IPS-18c (cell line): ENCODE measurements around the gene FLT1.

Experiments
- H3K4me3 ChIP-seq: 2 replicates; pipeline ENCODE4 v1.7.0; 2013; ENCODE audit warnings: low read depth, mild to moderate bottlenecking, low read length, moderate library complexity; ENCODE audit not compliant: insufficient read depth
- H3K9me3 ChIP-seq: one replicate; pipeline ENCODE4 v1.6.1; 2013; ENCODE audit warnings: mild to moderate bottlenecking, low read length, moderate library complexity; ENCODE audit not compliant: control insufficient read depth, insufficient read depth

FLT1 gene

DNA sequence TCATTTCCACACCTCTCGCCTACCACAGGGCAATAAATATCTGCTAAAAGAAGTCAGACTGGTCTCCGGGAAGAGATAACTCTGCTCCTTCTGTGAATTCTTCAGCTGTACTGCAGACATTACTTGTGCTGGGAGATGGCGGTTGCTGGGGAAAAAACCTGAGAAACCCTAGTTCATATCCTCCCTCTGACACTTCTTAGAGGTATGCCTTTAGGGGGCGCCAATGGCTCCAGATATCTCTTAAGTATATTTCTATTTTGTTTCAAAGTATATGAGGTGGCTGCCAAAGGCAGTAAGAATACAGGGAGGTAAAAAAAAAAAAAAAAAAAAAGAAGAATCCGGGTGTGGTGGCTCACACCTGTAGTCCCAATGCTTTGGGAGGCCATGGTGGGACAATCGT is 181.3 kb downstream of the FLT1 start:
- Histone ChIP-seq H3K9me3 (peaks cover 3% of the 10 kb centered on the region), H3K4me3 (no peak overlapping the region)

- Histone ChIP-seq H3K9me3 (no peaks in the 10 kb centered on the region), H3K4me3 (no peak overlapping the region)
Measured at GRCh38 chr13:28306325-28306724, 188.6 kb downstream of the FLT1 start.

DNA sequence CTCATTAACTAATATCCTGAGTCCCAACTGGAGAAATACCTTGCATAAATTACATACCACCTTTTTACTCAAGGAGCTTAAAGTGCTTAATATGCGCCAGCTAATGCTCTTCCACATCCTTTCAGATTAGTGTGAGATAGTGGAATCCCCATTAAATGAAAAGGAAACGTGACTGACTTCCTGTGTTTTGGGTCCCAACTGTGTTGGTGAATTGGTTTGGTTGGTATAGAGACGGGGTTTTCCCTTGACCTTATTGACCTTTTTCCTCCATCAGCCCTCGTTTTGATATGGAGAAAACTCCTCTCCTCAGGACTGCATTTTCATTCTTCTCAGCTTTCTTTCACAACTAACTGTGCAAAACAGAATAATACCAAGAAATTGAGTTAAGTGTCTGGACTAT is 193.1 kb downstream of the FLT1 start:
- Histone ChIP-seq H3K9me3 (no peaks in the 10 kb centered on the region), H3K4me3 (no peak overlapping the region)

GRCh38 chr13:28299916-28300315 is 195.0 kb downstream of the FLT1 start:
- Histone ChIP-seq H3K9me3 (no peaks in the 10 kb centered on the region), H3K4me3 (no peak overlapping the region)

DNA sequence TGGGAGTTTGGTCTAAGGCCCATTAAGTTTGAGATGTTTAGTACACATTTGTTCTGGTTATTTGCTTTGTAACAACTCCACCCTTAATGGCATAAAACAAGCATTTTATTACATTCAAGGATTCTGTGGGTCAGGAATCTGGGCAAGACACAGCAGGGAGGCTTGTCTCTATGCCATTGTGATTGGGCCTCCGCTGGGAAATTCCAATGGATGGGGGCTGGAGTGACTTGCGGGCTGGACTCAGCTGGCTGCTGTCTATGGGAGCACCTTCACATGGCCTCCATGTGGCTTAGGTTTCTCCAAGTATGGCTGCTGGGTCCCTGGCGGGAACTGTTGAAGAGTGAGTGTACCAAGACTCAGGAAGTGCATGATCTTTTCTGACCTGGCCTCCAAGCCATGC is 197.6 kb downstream of the FLT1 start:
- no peak overlapping the region for H3K4me3 ChIP-seq
- no peaks in the 10 kb centered on the region for H3K9me3 ChIP-seq

- Histone ChIP-seq H3K4me3 (no peak overlapping the region), H3K9me3 (no peaks in the 10 kb centered on the region)
Measured at GRCh38 chr13:28286263-28286662, 208.7 kb downstream of the FLT1 start.

- Histone ChIP-seq H3K4me3 (no peak overlapping the region), H3K9me3 (no peaks in the 10 kb centered on the region)
Measured at GRCh38 chr13:28283600-28283999, 211.3 kb downstream of the FLT1 start.

- Histone ChIP-seq H3K9me3 (no peaks in the 10 kb centered on the region), H3K4me3 (no peak overlapping the region)
Measured at GRCh38 chr13:28282451-28282850, 212.5 kb downstream of the FLT1 start.

DNA sequence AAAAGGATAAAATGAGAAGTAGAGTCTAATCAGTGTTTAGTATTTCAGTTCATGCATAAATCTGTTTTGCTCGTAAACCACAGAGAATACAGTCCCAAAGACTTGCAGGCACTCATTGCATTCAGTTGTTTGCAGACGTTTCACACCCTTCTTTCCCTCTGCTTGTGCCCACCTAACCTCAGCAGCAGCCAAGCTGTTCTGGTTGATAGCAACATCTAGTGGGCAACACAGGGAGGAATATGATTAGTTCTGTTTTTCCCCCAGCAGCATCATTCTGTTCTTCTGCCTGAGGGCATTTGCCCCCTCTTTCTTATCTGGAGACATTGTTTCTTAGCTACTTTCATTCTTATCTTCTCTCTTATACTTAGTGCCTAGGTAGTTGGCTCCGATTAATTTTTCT is 221.0 kb downstream of the FLT1 start:
- Histone ChIP-seq H3K4me3 (no peak overlapping the region), H3K9me3 (no peaks in the 10 kb centered on the region)

GRCh38 chr13:28271056-28271840 is 223.7 kb downstream of the FLT1 start:
- Histone ChIP-seq H3K4me3 (no peak overlapping the region), H3K9me3 (no peaks in the 10 kb centered on the region)

GRCh38 chr13:28268800-28269223 is 226.1 kb downstream of the FLT1 start:
- Histone ChIP-seq H3K4me3 (no peak overlapping the region), H3K9me3 (no peaks in the 10 kb centered on the region)

GRCh38 chr13:28267497-28267896 is 227.4 kb downstream of the FLT1 start:
- Histone ChIP-seq H3K4me3 (no peak overlapping the region), H3K9me3 (no peaks in the 10 kb centered on the region)

DNA sequence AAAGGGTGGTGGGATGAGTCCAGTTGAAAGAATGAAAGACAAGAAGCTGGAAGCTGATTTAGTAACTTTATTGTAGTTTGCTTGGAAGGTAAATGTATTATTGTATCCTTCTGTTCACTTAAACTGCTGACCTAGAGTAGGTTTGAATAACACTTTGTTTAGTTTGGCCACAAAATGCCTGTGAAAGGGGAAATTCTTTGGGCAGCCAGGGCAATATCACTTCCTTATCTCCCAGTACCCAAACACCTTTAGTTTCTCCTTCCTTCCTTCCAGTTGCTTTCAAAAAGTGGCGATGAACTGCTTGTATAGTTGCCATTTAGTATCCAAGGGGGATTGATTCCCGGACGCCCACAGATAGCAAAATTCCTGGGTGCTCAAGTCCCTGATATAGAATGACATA is 236.5 kb downstream of the FLT1 start:
- H3K9me3 ChIP-seq: no peaks in the 10 kb centered on the region

GRCh38 chr13:28257305-28257704 is 237.6 kb downstream of the FLT1 start:
- H3K9me3 ChIP-seq: no peaks in the 10 kb centered on the region
- H3K4me3 ChIP-seq: no peak overlapping the region

More for the DNA sequence above, 236.5 kb downstream of the FLT1 start:
- H3K4me3 ChIP-seq: no peak overlapping the region

GRCh38 chr13:28252547-28252946 is 242.4 kb downstream of the FLT1 start:
- no peaks in the 10 kb centered on the region for H3K9me3 ChIP-seq
- H3K4me3 ChIP-seq: no peak overlapping the region

DNA sequence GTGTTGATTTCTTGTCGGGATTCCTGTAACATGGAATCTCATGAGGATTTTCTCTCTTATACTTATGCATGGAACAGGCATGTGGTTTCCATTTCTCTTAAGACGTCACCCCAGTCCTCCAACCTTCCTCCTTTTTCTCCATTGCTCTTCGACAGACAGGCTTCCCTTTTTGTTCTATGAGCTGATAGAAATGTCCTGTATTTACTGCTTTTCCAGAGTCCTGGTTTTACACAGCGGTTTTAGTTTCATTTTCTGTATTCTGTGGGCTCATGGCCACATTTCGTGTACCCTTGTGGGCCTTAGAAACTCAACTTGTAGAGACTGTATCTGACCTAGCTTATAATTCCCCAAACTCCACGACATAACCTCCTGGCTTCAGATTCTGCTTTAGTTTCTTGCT is 243.5 kb downstream of the FLT1 start:
- no peak overlapping the region for H3K4me3 ChIP-seq
- no peaks in the 10 kb centered on the region for H3K9me3 ChIP-seq

DNA sequence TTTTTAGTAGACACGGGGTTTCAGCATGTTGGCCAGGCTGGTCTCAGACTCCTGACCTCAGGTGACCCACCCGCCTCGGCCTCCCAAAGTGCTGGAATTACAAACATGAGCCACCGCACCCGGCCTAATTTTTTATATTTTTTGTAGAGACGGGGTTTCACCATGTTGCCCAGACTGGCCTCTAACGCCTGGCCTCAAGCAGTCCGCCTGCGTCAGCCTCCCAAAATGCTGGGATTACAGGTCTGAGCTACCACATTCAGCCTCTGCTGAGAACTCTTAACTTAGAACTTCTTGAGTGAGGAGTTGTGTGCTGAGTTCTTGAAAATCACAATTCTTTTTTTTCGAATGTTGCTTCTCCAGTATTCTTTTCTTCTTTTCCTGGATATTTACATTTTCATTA is 244.4 kb downstream of the FLT1 start:
- Histone ChIP-seq H3K4me3 (no peak overlapping the region), H3K9me3 (no peaks in the 10 kb centered on the region)
